Erythroblast (primary cell): Measurements from ENCODE around the gene PPARG.

Experiments
- GATA1 ChIP-seq: IDR thresholded peaks from 2 replicates; pipeline ENCODE4 v1.6.1; 2011; ENCODE audit warnings: low read depth, mild to moderate bottlenecking, control low read depth, low read length, moderate library complexity
- POLR2A ChIP-seq: IDR thresholded peaks from 2 replicates; pipeline ENCODE4 v1.6.1; 2011; ENCODE audit warnings: mild to moderate bottlenecking, low read length

DNA sequence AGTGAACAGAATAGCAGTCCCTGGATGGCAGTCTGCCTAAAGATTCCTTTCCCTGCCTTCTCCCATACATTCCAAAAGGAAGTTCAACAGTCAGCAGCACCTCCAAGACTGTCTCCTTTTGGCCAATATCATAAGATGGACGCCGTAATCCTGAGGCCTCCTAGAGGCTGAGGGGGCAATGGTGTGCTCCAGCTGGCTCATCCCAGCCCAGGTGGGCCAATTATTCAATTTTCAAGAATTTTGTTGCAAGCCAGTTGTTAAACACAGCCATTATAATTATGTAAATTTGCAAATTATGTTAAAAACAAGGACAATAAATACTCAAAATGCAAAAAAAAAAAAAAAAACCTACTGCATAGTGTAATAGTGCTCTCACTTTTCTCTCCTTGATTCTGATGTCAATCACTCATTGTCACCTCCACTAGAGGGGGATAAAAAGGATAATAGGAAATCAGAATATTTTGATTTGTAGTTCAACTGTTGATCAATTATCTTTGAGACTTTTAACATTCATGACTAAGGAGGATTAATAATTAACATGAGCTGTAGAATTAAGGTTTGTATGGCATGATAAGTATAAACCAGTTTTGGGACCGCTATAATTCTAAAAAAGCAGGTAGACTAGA is 40.1 kb downstream of the PPARG start:
- no peak for TF ChIP-seq POLR2A
- no peak for TF ChIP-seq GATA1
